ENCODE results near the gene MYH16. TPM values are rescaled to one million over a fixed set of nuclear protein-coding genes. Genes with fewer than 3 reads are reported as not detected.
A peak's percentile ranks its signal among the peaks of the same experiment; 100 is the strongest.
"Not testable (repeated sequence)": the region's sequence is repeated elsewhere in the genome, so short reads cannot be mapped to it uniquely, and the experiment has no call there.

The MYH16 gene
- total RNA-seq, 4 donors from 2014 or later: not detected

DNA sequence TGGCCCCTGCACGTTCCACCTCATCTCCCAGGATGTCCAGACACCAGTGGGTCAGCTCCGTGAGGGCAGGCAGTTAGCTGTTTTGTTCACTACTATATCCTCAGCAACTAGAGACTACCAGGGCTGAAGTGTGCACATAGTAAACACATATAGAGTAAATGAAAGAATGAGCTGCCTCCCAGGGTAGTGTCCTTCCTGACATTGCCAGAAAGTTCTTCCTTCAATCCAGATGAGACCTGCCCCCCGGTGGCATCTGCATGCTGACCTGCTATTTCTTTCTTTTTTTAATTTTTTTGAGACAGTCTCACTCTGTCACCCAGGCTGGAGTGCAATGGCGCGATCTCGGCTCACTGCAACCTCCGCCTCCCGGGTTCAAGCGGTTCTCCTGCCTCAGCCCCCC, 39.1 kb downstream of the MYH16 start:
- H3K36me3 ChIP-seq: no peaks in the 10 kb centered on the region
- no peaks in the 10 kb centered on the region for H3K4me1 ChIP-seq
- 84 to 93% methylated on average over 9 of the region's 9 CpGs for WGBS, 2 donors
- no peaks in the 10 kb centered on the region for H3K9me3 ChIP-seq
- no peak overlapping the region for H3K4me3 ChIP-seq (replicated peaks in 1 of 3)
- DNase-seq: no peak
- TF ChIP-seq, protein P1, sequence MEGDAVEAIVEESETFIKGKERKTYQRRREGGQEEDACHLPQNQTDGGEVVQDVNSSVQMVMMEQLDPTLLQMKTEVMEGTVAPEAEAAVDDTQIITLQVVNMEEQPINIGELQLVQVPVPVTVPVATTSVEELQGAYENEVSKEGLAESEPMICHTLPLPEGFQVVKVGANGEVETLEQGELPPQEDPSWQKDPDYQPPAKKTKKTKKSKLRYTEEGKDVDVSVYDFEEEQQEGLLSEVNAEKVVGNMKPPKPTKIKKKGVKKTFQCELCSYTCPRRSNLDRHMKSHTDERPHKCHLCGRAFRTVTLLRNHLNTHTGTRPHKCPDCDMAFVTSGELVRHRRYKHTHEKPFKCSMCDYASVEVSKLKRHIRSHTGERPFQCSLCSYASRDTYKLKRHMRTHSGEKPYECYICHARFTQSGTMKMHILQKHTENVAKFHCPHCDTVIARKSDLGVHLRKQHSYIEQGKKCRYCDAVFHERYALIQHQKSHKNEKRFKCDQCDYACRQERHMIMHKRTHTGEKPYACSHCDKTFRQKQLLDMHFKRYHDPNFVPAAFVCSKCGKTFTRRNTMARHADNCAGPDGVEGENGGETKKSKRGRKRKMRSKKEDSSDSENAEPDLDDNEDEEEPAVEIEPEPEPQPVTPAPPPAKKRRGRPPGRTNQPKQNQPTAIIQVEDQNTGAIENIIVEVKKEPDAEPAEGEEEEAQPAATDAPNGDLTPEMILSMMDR (IDR thresholded peaks at IDR 0.05): no peak
- TF ChIP-seq POLR2A (IDR thresholded peaks at IDR 0.05): no peak
- H3K27me3 ChIP-seq: no peaks in the 10 kb centered on the region
- no peak overlapping the region for H3K27ac ChIP-seq
- intact Hi-C loops (cut with DNase I): loop anchor here (5.0 kb wide), 1 partner anchor 274 kb away; no protein-coding TSS in a partner anchor

DNA sequence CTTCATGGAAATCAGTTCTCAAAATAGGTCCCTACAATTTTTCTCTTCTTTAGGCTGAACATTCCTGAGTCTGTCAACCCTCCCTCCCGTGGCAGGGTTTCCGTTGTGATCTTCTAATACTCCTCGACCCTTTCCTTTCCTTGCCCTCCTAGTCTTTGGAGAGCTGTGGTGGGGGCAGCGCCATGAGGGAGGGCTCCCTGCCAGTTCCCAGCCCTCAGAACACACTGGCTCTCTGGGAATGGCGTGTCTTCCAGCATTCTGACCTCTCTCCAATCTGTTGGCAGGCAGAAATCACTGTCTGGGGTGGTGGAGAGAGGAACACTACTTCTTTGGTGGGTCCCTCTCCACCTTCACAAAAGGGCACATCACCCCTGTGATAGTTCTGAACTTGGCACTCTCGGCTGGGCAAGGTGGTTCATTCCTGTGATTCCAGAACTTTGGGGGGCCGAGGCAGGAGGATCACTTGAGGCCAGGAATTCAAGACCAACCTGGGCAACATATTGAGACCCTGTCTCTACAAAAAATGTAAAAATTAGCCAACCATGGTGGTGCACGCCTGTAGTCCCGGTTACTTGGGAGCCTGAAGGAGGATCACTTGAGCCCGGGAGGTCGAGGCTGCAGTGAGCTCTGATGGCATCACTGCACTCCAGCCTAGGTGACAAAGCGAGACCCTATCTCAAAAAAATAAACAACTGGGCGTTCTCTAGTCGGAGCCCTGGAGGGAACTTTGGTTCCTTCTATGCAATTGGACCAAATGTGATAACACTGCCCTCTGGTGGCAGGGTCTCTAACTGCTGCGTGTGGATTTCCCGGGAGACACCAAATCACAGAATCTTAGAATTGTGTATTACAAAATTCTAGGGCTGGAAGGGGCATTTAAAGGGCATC, 39.9 kb downstream of the MYH16 start:
- H3K9me3 ChIP-seq: no peaks in the 10 kb centered on the region
- H3K4me3 ChIP-seq (replicated peaks in 1 of 3): no peak overlapping the region
- intact Hi-C loops (cut with DNase I): loop anchor here (5.0 kb wide), 1 partner anchor 275 kb away; no protein-coding TSS in a partner anchor
- no peaks in the 10 kb centered on the region for H3K36me3 ChIP-seq
- DNase-seq: peak; percentile 61 to 65
- WGBS, 2 donors: 28 to 29% methylated on average over 16 of the region's 16 CpGs
- no peaks in the 10 kb centered on the region for H3K4me1 ChIP-seq
- H3K27me3 ChIP-seq: no peaks in the 10 kb centered on the region
- H3K27ac ChIP-seq: no peak overlapping the region
- no peak for TF ChIP-seq POLR2A (IDR thresholded peaks at IDR 0.05)
- TF ChIP-seq, protein P1 (IDR thresholded peaks at IDR 0.05): peak; percentile 63 to 87 (median 75)

DNA sequence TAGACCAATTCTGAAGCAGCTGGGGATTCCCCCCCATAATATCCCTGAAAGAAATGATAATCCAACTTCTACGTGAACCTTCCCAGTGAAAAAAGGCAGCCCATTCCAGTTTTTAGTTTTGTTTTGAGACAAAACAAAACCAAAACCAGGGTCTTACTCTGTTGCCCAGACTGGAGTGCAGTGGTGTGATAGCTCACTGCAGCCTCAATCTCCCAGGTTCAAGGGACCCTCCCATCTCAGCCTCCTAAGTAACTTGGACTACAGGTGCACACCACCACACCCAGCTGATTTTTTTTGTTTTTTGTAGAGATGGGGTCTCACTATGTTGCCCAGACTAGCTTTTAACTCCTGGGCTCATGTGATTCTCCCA, 40.5 kb downstream of the MYH16 start:
- Histone ChIP-seq H3K4me3 (replicated peaks in 1 of 3) (no peak overlapping the region), H3K27me3 (no peaks in the 10 kb centered on the region), H3K27ac (no peak overlapping the region), H3K9me3 (no peaks in the 10 kb centered on the region), H3K36me3 (no peaks in the 10 kb centered on the region), H3K4me1 (no peaks in the 10 kb centered on the region)
- 46 to 67% methylated on average over 1 of the region's 1 CpG for WGBS, 2 donors
- DNase-seq: no peak
- intact Hi-C loops (cut with DNase I): loop anchor here (5.0 kb wide), 1 partner anchor 276 kb away; no protein-coding TSS in a partner anchor
- TF ChIP-seq POLR2A (IDR thresholded peaks at IDR 0.05): no peak
- TF ChIP-seq, protein P1 (IDR thresholded peaks at IDR 0.05): no peak

DNA sequence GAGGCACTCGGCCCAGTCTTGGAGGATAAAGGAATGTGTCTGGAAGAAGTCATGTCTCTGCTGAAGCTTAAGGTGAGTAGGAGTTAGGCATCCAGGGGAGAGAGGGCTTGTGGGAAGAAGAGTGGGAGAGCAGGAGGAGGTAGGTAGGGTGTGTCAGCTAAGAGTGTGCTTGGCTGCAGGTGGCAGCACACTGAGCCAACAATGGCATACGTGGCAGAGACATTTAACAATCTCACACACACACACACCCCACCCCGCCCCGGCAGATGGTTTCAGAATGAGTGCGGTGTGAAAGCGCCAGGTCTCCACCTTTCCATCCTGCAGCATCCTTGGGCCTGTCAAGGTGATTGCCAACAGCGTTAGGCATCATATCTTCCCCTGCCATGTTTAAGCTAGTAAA, 41.9 kb downstream of the MYH16 start:
- intact Hi-C loops (cut with DNase I): loop anchor here (5.0 kb wide), 1 partner anchor 277 kb away; no protein-coding TSS in a partner anchor
- Histone ChIP-seq H3K4me1 (no peaks in the 10 kb centered on the region), H3K4me3 (replicated peaks in 1 of 3) (no peak overlapping the region), H3K36me3 (no peaks in the 10 kb centered on the region), H3K27me3 (no peaks in the 10 kb centered on the region), H3K9me3 (no peaks in the 10 kb centered on the region), H3K27ac (no peak overlapping the region)
- TF ChIP-seq, protein P1 (IDR thresholded peaks at IDR 0.05): no peak
- no peak for TF ChIP-seq POLR2A (IDR thresholded peaks at IDR 0.05)
- WGBS, 2 donors: 77 to 80% methylated on average over 7 of the region's 7 CpGs
- no peak for DNase-seq

DNA sequence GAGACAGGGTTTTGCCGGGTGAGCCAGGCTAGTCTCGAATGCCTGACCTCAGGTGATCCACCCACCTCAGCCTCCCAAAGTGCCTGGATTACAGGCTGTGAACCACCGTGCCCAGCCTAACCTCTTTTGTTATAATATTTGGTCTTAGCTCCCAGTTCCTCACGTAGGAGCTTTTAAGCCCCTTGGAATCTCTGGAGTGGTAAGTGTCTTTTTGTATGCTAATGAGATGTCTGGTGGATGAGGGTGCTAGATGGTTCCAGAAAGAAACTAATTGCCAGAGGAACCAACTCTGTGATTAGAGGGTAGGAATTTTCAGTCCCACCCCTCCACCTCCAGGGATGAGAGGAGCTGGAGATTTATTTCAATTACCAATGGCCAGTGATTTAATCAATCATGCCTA, 47.7 kb downstream of the MYH16 start:
- 36 to 45% methylated on average over 4 of the region's 4 CpGs for WGBS, 2 donors
- Histone ChIP-seq H3K9me3 (no peaks in the 10 kb centered on the region), H3K4me1 (peaks cover 6 to 7% of the 10 kb centered on the region in 2 donors), H3K4me3 (replicated peaks in 1 of 3) (no peak overlapping the region), H3K27ac (no peak overlapping the region), H3K27me3 (no peaks in the 10 kb centered on the region), H3K36me3 (no peaks in the 10 kb centered on the region)
- DNase-seq: no peak
- TF ChIP-seq POLR2A (IDR thresholded peaks at IDR 0.05): no peak
- TF ChIP-seq, protein P1 (IDR thresholded peaks at IDR 0.05): no peak
- intact Hi-C loops (cut with DNase I): loop anchor here (10.0 kb wide), 1 partner anchor 84 kb away; the partner anchor contains the start of genes BUD31 and PDAP1

DNA sequence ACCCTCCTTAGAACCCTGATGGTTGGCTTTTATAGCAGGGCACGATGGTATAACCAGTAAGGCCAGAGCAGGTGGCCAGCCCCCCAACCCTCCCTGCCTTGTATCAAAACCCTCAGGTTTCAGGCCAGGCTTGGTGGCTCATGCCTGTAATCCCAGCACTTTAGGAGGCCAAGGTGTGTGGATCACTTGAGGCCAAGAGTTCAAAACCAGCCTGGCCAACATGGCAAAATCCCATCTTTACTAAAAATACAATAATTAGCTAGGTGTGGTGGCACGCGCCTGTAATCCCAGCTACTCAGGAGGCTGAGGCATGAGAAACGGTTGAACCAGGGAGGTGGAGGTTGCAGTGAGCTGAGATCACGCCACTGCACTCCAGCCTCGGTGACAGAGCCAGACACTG, 50.0 kb downstream of the MYH16 start:
- not testable (repeated sequence) for H3K27ac ChIP-seq; H3K4me3 ChIP-seq (replicated peaks in 1 of 3); H3K9me3 ChIP-seq; H3K36me3 ChIP-seq; H3K27me3 ChIP-seq; DNase-seq
- intact Hi-C loops (cut with DNase I): loop anchor here (10.0 kb wide), 1 partner anchor 82 kb away; the partner anchor contains the start of genes BUD31 and PDAP1
- peaks cover 19 to 20% of the 10 kb centered on the region in 2 donors for H3K4me1 ChIP-seq
- WGBS, 2 donors: 90 to 92% methylated on average over 6 of the region's 6 CpGs
